ENCODE results near the gene DCDC1.

DCDC1 gene

GRCh38 chr11:31369348-31370329 lies at the start of gene DCDC1, which contains the start of gene DNAJC24:
DCDC1 (minus strand) TSS chr11:31369739; CDS start chr11:31328280, 41,459 bp downstream.
DNAJC24 (plus strand) TSS chr11:31369860; CDS start chr11:31370749, 889 bp downstream.
- peak; percentile 76 to 90 for DNase-seq (ENCODE audit: extremely low read depth in 1 of 2, low read depth in 1 of 2)

GRCh38 chr11:31419138-31419537 lies 49.6 kb upstream of the DCDC1 start:
- DNase-seq (ENCODE audit: extremely low read depth in 1 of 2, low read depth in 1 of 2), result no peak

- DNase-seq (ENCODE audit: extremely low read depth in 1 of 2, low read depth in 1 of 2), result no peak
Observed at GRCh38 chr11:31417816-31418215, 48.3 kb upstream of the DCDC1 start.

GRCh38 chr11:31417357-31417756 lies 47.8 kb upstream of the DCDC1 start:
- no peak for DNase-seq (ENCODE audit: extremely low read depth in 1 of 2, low read depth in 1 of 2)

- no peak for DNase-seq (ENCODE audit: extremely low read depth in 1 of 2, low read depth in 1 of 2)
Observed at GRCh38 chr11:31415435-31415834, 45.9 kb upstream of the DCDC1 start.

GRCh38 chr11:31414338-31414737 lies 44.8 kb upstream of the DCDC1 start:
- no peak for DNase-seq (ENCODE audit: extremely low read depth in 1 of 2, low read depth in 1 of 2)

- DNase-seq (ENCODE audit: extremely low read depth in 1 of 2, low read depth in 1 of 2), result no peak
Observed at GRCh38 chr11:31412946-31413345, 43.4 kb upstream of the DCDC1 start.

GRCh38 chr11:31408201-31408600 lies 38.7 kb upstream of the DCDC1 start:
- no peak for DNase-seq (ENCODE audit: extremely low read depth in 1 of 2, low read depth in 1 of 2)

GRCh38 chr11:31404614-31405013 lies 35.1 kb upstream of the DCDC1 start:
- no peak for DNase-seq (ENCODE audit: extremely low read depth in 1 of 2, low read depth in 1 of 2)

- no peak for DNase-seq (ENCODE audit: extremely low read depth in 1 of 2, low read depth in 1 of 2)
Observed at GRCh38 chr11:31397239-31397834, 27.8 kb upstream of the DCDC1 start.

- no peak for DNase-seq (ENCODE audit: extremely low read depth in 1 of 2, low read depth in 1 of 2)
Observed at GRCh38 chr11:31387379-31387778, 17.8 kb upstream of the DCDC1 start.

- DNase-seq (ENCODE audit: extremely low read depth in 1 of 2, low read depth in 1 of 2), result no peak
Observed at GRCh38 chr11:31383116-31383515, 13.6 kb upstream of the DCDC1 start.

- DNase-seq (ENCODE audit: extremely low read depth in 1 of 2, low read depth in 1 of 2), result no peak
Observed at GRCh38 chr11:31375879-31376278, 6.3 kb upstream of the DCDC1 start.

GRCh38 chr11:31366795-31367194 lies 2.7 kb downstream of the DCDC1 start:
- DNase-seq (ENCODE audit: extremely low read depth in 1 of 2, low read depth in 1 of 2), result no peak

GRCh38 chr11:31361743-31362142 lies 7.8 kb downstream of the DCDC1 start:
- no peak for DNase-seq (ENCODE audit: extremely low read depth in 1 of 2, low read depth in 1 of 2)

GRCh38 chr11:31355817-31356216 lies 13.7 kb downstream of the DCDC1 start:
- DNase-seq (ENCODE audit: extremely low read depth in 1 of 2, low read depth in 1 of 2), result no peak

GRCh38 chr11:31355131-31355530 lies 14.4 kb downstream of the DCDC1 start:
- DNase-seq (ENCODE audit: extremely low read depth in 1 of 2, low read depth in 1 of 2), result no peak

- no peak for DNase-seq (ENCODE audit: extremely low read depth in 1 of 2, low read depth in 1 of 2)
Observed at GRCh38 chr11:31351168-31351567, 18.4 kb downstream of the DCDC1 start.

GRCh38 chr11:31340903-31341572 lies 28.5 kb downstream of the DCDC1 start:
- DNase-seq (ENCODE audit: extremely low read depth in 1 of 2, low read depth in 1 of 2), result no peak

- DNase-seq (ENCODE audit: extremely low read depth in 1 of 2, low read depth in 1 of 2), result no peak
Observed at GRCh38 chr11:31337806-31338205, 31.7 kb downstream of the DCDC1 start.

- no peak for DNase-seq (ENCODE audit: extremely low read depth in 1 of 2, low read depth in 1 of 2)
Observed at GRCh38 chr11:31328697-31329096, 40.8 kb downstream of the DCDC1 start.
